ENCODE data around the gene PDZD2. TPM values are rescaled to one million over a fixed set of nuclear protein-coding genes. Genes with fewer than 3 reads are reported as not detected.

PDZD2 gene
- total RNA-seq, 1 experiment from 2014 or later = 0.37 TPM

- Histone ChIP-seq H3K4me3 (replicated peaks in 1 of 2; ENCODE audit: low read depth in 1 of 2, low read length in 2 of 2) (no peak overlapping the region), H4K20me1 (ENCODE audit: insufficient read depth) (no peaks in the 10 kb centered on the region), H3K79me2 (ENCODE audit: insufficient read depth, low read length) (no peaks in the 10 kb centered on the region), H3K4me2 (ENCODE audit: low read length) (no peak overlapping the region), H3K27me3 (ENCODE audit: insufficient read depth, low read length) (no peaks in the 10 kb centered on the region), H3K9me2 (ENCODE audit: insufficient read depth) (no peaks in the 10 kb centered on the region), H3K27ac (ENCODE audit: low read depth, low read length) (no peak overlapping the region), H3K9ac (ENCODE audit: low read length) (no peak overlapping the region), H3K4me1 (ENCODE audit: control insufficient read depth in 1 of 2, insufficient read depth in 2 of 2, low read length in 2 of 2) (no peaks in the 10 kb centered on the region), H3K9me3 (ENCODE audit: control insufficient read depth in 1 of 2, insufficient read depth in 1 of 2, low read depth in 1 of 2, low read length in 2 of 2) (no peaks in the 10 kb centered on the region), H3K36me3 (ENCODE audit: control insufficient read depth in 1 of 2, insufficient read depth in 2 of 2, low read length in 2 of 2) (no peaks in the 10 kb centered on the region), H2AFZ (ENCODE audit: low read depth, low read length, poor library complexity, severe bottlenecking) (no peak overlapping the region)
- no peak for DNase-seq (ENCODE audit: low read depth, low spot score)
- intact Hi-C loops (cut with micrococcal nuclease) = no loop called here
- TF ChIP-seq EZH2 (IDR thresholded peaks at IDR 0.05) = no peak
- no peak for TF ChIP-seq POLR2A (IDR thresholded peaks at IDR 0.05; ENCODE audit: borderline replicate concordance, extremely low read depth, insufficient read depth, insufficient read length)
- no peak for TF ChIP-seq SIN3A (IDR thresholded peaks at IDR 0.05; ENCODE audit: low read depth)
- TF ChIP-seq FOSL1 (IDR thresholded peaks at IDR 0.05; ENCODE audit: low read depth) = no peak
- no peak for TF ChIP-seq ZNF274 (IDR thresholded peaks at IDR 0.05; ENCODE audit: low read depth, low read length)
- TF ChIP-seq, protein P1, sequence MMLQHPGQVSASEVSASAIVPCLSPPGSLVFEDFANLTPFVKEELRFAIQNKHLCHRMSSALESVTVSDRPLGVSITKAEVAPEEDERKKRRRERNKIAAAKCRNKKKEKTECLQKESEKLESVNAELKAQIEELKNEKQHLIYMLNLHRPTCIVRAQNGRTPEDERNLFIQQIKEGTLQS (IDR thresholded peaks at IDR 0.05) = no peak
- no peak for TF ChIP-seq EGR1 (IDR thresholded peaks at IDR 0.05; ENCODE audit: low read depth)
- no peak for TF ChIP-seq YY1 (IDR thresholded peaks at IDR 0.05; ENCODE audit: extremely low read depth, insufficient replicate concordance, low read depth, low read length)
- no peak for TF ChIP-seq SP1 (IDR thresholded peaks at IDR 0.05; ENCODE audit: low read depth)
- TF ChIP-seq, protein P2, sequence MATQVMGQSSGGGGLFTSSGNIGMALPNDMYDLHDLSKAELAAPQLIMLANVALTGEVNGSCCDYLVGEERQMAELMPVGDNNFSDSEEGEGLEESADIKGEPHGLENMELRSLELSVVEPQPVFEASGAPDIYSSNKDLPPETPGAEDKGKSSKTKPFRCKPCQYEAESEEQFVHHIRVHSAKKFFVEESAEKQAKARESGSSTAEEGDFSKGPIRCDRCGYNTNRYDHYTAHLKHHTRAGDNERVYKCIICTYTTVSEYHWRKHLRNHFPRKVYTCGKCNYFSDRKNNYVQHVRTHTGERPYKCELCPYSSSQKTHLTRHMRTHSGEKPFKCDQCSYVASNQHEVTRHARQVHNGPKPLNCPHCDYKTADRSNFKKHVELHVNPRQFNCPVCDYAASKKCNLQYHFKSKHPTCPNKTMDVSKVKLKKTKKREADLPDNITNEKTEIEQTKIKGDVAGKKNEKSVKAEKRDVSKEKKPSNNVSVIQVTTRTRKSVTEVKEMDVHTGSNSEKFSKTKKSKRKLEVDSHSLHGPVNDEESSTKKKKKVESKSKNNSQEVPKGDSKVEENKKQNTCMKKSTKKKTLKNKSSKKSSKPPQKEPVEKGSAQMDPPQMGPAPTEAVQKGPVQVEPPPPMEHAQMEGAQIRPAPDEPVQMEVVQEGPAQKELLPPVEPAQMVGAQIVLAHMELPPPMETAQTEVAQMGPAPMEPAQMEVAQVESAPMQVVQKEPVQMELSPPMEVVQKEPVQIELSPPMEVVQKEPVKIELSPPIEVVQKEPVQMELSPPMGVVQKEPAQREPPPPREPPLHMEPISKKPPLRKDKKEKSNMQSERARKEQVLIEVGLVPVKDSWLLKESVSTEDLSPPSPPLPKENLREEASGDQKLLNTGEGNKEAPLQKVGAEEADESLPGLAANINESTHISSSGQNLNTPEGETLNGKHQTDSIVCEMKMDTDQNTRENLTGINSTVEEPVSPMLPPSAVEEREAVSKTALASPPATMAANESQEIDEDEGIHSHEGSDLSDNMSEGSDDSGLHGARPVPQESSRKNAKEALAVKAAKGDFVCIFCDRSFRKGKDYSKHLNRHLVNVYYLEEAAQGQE (IDR thresholded peaks at IDR 0.05; ENCODE audit: low read depth) = no peak
- POLR2A ChIA-PET = no interaction called here
- CTCF ChIA-PET = no interaction called here
- BruUV-seq (replicated peaks) = no TSS peak
- no peak for ATAC-seq
- RAD21 ChIA-PET (ENCODE audit: low non-redundant PET in 1 of 2, low total read pairs in 2 of 2, uncharacterized antibody in 2 of 2, unreplicated experiment in 2 of 2) = no interaction called here
Observed at GRCh38 chr5:31617867-31618266, 21.1 kb upstream of the PDZD2 start.
